T-helper 1 cell treated with Interleukin-12 subunit alpha and Interleukin-12 subunit beta and Interleukin-4 antibody, amounts not matched to agents 30 μg/mL and 1 μg/mL, for 36 hours (primary cell): ENCODE data around the gene BPGM.
"Not testable (repeated sequence)": the region's sequence is repeated elsewhere in the genome, so short reads cannot be mapped to it uniquely, and the experiment has no call there.

Experiments
- H3K27ac Mint-ChIP-seq: one replicate; pipeline ENCODE4 v1.8.0; 2021; ENCODE audit warnings: mild to moderate bottlenecking, mixed read lengths
- H3K27me3 Mint-ChIP-seq: one replicate; pipeline ENCODE4 v1.8.0; 2021; ENCODE audit warnings: low read depth, mixed read lengths
- H3K36me3 Mint-ChIP-seq: one replicate; pipeline ENCODE4 v1.8.0; 2021; ENCODE audit warnings: low read depth, mixed read lengths
- H3K4me1 Mint-ChIP-seq: one replicate; pipeline ENCODE4 v1.8.0; 2021; ENCODE audit warnings: low read depth, mixed read lengths
- H3K4me3 Mint-ChIP-seq: one replicate; pipeline ENCODE4 v1.8.0; 2021; ENCODE audit warnings: mild to moderate bottlenecking, moderate library complexity, mixed read lengths
- H3K9me3 Mint-ChIP-seq: one replicate; pipeline ENCODE4 v1.8.0; 2021; ENCODE audit warnings: mixed read lengths

Gene BPGM

DNA sequence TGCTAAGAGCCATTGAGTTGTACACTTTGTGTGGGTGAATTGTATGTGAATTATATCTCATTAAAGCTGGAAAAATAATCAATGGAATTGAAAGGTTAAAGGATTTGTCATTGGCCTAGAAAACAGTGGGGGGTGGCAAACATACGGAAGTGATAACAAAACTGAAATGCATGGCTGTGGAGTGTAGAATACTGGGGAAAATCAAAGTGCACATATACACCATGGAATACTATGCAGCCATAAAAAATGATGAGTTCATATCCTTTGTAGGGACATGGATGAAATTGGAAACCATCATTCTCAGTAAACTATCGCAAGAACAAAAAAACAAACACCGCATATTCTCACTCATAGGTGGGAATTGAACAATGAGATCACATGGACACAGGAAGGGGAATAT is 18.4 kb downstream of the BPGM start:
- not testable (repeated sequence) for H3K27ac Mint-ChIP-seq
- Mint-ChIP-seq H3K36me3 (peaks cover 40% of the 10 kb centered on the region), H3K4me1 (peaks cover 27% of the 10 kb centered on the region)

DNA sequence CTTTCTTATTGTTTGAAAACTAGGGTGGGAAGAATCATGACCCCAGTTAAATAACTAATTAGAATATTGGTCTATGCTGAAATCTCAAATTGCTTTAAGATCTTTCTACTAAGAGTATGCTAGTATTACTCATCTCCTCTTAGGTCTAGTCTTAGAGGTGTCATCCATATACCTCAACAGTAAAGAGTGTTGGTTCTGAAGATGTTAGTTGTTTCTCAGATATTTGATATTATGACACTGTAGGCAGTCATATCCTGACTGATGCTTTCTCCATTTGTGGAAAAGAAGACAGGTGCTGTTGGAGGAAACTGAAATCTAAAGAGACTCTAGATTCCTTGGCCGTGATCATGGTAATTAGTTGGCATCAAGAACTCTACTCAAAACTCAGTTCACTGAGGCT is 21.2 kb downstream of the BPGM start:
- H3K9me3 Mint-ChIP-seq = peaks cover 8% of the 10 kb centered on the region
- H3K4me1 Mint-ChIP-seq = peaks cover 21% of the 10 kb centered on the region
- no peak overlapping the region for H3K4me3 Mint-ChIP-seq
- peaks cover 32% of the 10 kb centered on the region for H3K36me3 Mint-ChIP-seq
- no peak overlapping the region for H3K27ac Mint-ChIP-seq
- H3K27me3 Mint-ChIP-seq = no peaks in the 10 kb centered on the region

More for the DNA sequence above, 18.4 kb downstream of the BPGM start:
- H3K9me3 Mint-ChIP-seq, H3K4me3 Mint-ChIP-seq, H3K27me3 Mint-ChIP-seq: not testable (repeated sequence)

DNA sequence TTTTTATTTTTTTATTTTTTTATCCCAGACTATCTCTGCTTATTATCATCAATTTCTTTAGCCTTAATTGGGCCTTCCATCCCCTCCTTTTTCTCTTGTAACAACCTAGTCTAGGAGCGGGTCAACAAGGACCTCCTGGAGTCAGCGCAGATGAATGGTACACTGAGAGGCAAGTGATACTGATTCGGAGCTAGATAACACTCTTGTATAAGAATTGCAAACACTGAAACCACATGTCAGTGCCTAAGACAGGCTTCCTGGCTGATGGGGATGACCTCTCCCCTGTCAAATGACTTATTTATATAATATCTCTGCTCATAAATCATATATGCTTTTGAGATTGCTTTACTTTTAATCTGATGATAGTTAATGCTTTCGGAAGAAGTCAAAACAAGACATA is 22.7 kb downstream of the BPGM start:
- Mint-ChIP-seq H3K36me3 (peaks cover 32% of the 10 kb centered on the region), H3K9me3 (peaks cover 11% of the 10 kb centered on the region), H3K27me3 (no peaks in the 10 kb centered on the region), H3K4me3 (peak overlapping the region; percentile 55), H3K4me1 (peaks cover 18% of the 10 kb centered on the region), H3K27ac (peak overlapping the region; percentile 75)

DNA sequence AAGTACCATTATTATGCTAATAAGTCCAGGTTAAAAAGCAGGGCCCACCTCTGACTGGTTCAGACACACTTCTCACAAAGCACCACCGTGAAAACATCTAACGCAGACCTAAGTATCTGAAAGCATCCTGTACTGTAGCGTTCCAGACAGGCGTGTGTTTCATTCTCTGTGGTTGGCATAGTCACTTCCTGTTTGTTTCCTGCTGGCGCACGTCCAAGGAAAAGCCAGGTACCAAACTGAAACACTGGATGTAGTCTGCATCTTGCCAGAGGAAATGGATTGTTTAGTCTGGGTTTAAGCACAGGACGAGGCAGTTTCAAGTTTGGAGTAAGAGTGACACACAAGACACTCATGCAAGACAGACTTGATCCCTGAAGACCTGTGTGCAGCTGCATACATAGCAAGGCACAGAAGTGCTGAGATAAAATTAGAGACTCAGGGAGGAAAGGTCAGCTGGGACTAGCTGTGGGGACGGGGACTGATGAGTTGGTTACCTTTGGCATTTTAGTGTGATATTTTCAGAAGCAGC is 23.3 kb downstream of the BPGM start:
- Mint-ChIP-seq H3K9me3 (peaks cover 11% of the 10 kb centered on the region), H3K27me3 (no peaks in the 10 kb centered on the region), H3K4me1 (peaks cover 18% of the 10 kb centered on the region), H3K36me3 (peaks cover 31% of the 10 kb centered on the region), H3K4me3 (peak overlapping the region; percentile 55), H3K27ac (peak overlapping the region; percentile 75)

DNA sequence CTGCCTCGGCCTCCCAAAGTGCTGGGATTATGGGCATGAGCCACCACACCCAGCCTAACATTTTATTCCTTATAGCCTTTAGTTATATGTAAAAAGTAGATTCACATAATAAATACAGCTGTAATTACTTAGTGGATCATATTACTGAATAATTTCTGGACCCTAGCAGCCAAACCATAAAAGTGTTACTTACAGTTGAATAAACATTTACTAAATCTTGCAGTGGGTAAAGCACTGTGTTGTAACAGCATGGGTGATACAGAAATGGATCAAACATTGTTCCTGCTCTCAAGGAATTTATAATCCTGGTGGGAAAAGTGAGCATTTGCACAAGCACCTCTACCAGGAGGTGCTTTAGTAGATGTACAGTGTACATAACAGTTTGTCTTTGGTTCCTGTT is 25.0 kb downstream of the BPGM start:
- no peaks in the 10 kb centered on the region for H3K27me3 Mint-ChIP-seq
- peaks cover 18% of the 10 kb centered on the region for H3K4me1 Mint-ChIP-seq
- no peak overlapping the region for H3K4me3 Mint-ChIP-seq
- H3K36me3 Mint-ChIP-seq = peaks cover 21% of the 10 kb centered on the region
- peaks cover 9% of the 10 kb centered on the region for H3K9me3 Mint-ChIP-seq
- no peak overlapping the region for H3K27ac Mint-ChIP-seq

DNA sequence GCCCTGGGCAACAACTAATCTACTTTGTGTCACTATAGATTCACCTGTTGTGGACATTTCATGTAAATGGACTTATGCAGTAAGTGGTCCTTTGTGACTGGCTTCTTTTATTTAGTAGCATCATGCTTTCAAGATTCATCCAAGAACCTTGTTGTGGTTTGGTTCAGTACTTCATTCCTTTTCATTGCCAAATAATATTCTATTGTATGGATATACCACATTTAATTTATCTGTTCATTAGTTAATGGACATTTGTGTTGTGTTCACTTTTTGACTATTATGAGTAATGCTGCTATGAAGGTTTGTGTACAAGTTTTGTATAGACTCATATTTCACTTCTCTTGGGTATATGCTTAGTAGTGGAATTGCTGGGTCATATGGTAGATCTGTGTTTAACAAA is 27.8 kb downstream of the BPGM start:
- no peaks in the 10 kb centered on the region for H3K27me3 Mint-ChIP-seq
- H3K4me1 Mint-ChIP-seq = peaks cover 19% of the 10 kb centered on the region
- H3K4me3 Mint-ChIP-seq = no peak overlapping the region

DNA sequence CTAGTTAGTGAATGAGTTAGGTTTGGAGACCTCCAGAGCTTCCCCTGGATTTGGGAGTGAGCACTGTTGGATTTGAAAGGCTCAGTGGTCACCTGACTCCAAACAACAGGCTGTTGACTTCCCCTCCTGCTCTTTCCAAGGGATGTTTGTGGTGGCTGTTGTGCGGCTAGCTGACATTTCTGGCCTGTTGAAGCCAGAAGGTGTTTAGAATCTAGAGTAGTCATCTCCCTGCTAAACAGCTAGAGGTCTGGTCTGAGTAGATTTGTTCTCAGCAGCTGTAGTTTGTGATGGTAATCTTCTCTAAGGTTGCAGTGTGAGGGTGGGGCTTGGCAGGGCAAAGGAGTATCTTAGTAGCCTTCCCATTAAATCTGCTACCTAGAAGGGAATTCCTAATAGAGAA is 30.1 kb downstream of the BPGM start:
- H3K4me1 Mint-ChIP-seq = peaks cover 8% of the 10 kb centered on the region
- H3K27ac Mint-ChIP-seq = no peak overlapping the region
- H3K4me3 Mint-ChIP-seq = no peak overlapping the region

More for the DNA sequence above, 27.8 kb downstream of the BPGM start:
- peaks cover 9% of the 10 kb centered on the region for H3K9me3 Mint-ChIP-seq
- peaks cover 19% of the 10 kb centered on the region for H3K36me3 Mint-ChIP-seq
- H3K27ac Mint-ChIP-seq = no peak overlapping the region

DNA sequence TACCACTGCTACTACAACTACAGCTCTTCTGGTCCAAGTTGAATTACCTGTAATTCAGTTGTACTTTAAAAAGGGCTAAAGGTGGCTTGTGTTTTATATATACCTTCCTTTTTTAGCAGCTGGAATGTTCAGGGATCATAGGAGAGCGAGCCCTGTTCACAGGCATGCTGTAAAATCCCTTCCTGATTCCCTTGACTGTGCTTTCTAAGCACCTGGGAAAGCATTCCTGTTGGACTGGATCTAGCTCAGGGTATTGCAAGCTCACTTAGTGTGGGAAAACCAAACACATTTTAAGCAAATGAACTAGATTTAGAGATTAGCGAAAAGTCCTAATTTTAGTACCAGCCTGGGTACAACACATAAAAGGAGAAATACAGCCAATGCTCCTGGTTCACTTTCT is 31.5 kb downstream of the BPGM start:
- Mint-ChIP-seq H3K4me3 (no peak overlapping the region), H3K9me3 (peaks cover 9% of the 10 kb centered on the region), H3K27ac (no peak overlapping the region), H3K4me1 (peaks cover 8% of the 10 kb centered on the region), H3K36me3 (peaks cover 25% of the 10 kb centered on the region), H3K27me3 (no peaks in the 10 kb centered on the region)

More for the DNA sequence above, 30.1 kb downstream of the BPGM start:
- H3K36me3 Mint-ChIP-seq = peaks cover 27% of the 10 kb centered on the region
- no peaks in the 10 kb centered on the region for H3K27me3 Mint-ChIP-seq
- H3K9me3 Mint-ChIP-seq = peaks cover 9% of the 10 kb centered on the region

DNA sequence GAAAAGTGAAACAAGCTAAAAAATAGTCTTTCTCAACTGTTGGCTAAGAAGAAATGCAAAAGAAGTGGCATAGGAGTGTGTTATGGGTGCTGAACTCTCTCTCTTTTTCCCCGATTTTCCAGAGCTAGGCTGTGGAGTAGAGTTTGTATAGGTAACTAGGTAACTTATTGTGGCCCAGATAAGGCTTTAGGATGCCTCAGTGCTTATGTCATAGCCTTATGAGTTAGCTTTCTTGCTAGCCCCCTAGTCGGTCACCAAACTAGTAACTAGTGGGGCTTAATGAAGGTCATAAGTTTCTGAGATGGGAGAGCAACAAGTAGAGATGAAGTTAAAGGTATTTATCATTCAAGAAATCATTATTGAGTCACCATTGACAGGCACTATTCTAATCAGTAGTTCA is 32.4 kb downstream of the BPGM start:
- Mint-ChIP-seq H3K27me3 (no peaks in the 10 kb centered on the region), H3K36me3 (peaks cover 20% of the 10 kb centered on the region), H3K9me3 (peaks cover 9% of the 10 kb centered on the region), H3K27ac (no peak overlapping the region), H3K4me1 (peaks cover 8% of the 10 kb centered on the region), H3K4me3 (no peak overlapping the region)

DNA sequence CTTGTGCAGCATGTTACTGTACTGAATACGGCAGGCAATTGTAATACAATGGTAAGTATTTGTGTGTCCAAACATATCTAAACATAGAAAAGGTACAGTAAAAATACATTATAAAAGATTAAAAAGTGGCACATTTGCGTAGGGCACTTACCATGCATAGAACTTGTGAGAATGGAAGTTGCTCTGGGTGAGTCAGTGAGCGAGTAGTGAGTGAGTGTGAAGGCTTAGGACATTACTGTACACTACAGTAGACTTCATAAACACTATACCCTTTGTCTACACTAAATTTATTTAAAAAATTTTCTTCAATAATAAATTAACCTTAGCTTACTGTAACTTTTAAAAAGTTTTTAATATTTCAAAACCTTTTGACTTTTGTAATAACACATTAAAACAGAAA is 37.5 kb downstream of the BPGM start:
- peaks cover 10% of the 10 kb centered on the region for H3K36me3 Mint-ChIP-seq
- H3K9me3 Mint-ChIP-seq = no peaks in the 10 kb centered on the region
- H3K4me1 Mint-ChIP-seq = no peaks in the 10 kb centered on the region
- no peak overlapping the region for H3K4me3 Mint-ChIP-seq
- H3K27ac Mint-ChIP-seq = no peak overlapping the region
- H3K27me3 Mint-ChIP-seq = no peaks in the 10 kb centered on the region

DNA sequence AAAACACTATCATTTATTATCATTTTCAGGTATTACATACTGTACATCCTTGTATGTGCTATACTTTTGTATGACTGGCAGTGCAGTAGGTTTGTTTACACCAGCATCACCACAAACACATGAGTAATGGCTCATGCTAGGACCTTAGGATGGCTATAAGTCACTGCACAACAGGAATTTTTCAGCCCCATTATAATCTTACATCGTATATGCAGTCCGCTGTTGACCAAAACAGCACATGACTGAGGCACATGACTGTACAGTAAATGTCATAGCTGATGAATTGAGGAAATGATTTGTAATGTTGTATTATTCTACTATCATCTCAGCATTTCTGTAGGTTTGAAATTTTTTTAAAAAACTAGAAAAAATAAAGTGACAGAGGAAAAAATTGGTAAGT is 38.6 kb downstream of the BPGM start:
- Mint-ChIP-seq H3K27me3 (no peaks in the 10 kb centered on the region), H3K27ac (no peak overlapping the region), H3K4me1 (peaks cover 4% of the 10 kb centered on the region), H3K9me3 (no peaks in the 10 kb centered on the region), H3K36me3 (peaks cover 5% of the 10 kb centered on the region), H3K4me3 (no peak overlapping the region)

DNA sequence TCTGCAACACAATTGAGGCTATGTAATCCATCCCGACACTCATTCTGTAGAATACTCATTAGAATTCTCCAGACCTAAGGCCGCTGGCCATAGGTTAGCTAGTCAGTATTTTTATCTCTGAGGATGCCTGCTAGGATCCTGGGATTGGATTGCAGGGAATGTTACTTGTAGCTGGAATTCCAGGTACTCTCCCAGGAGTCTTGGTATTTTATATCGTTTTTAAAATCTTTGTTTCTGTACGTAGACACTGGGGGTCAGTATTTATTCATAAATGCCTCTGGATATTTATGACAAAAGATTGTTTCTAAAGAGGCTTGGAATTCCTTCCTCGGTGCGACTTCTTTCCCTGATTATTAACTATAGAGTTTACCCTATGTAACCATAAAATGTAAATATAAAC is 40.1 kb downstream of the BPGM start:
- Mint-ChIP-seq H3K27ac (no peak overlapping the region), H3K9me3 (no peaks in the 10 kb centered on the region), H3K4me3 (no peak overlapping the region), H3K27me3 (no peaks in the 10 kb centered on the region), H3K4me1 (peaks cover 4% of the 10 kb centered on the region), H3K36me3 (no peaks in the 10 kb centered on the region)

DNA sequence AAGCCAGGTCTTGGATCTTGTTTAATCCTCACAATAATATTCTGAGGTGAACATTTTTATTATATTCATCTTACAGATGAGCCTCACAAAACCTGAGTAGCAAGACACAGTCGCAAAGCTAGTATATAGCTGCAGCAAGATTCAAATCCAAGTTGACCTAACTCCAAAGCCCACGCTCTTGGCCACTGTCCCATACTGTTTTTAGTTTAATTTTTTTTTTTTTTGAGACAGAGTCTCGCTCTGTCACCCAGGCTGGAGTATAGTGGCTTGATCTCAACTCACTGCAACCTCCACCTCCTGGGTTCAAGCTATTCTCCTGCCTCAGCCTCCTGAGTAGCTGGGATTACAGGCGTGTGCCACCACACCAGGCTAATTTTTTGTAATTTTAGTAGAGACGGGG is 42.9 kb downstream of the BPGM start:
- not testable (repeated sequence) for H3K4me3 Mint-ChIP-seq, H3K4me1 Mint-ChIP-seq, H3K27me3 Mint-ChIP-seq, H3K36me3 Mint-ChIP-seq, H3K27ac Mint-ChIP-seq, H3K9me3 Mint-ChIP-seq

DNA sequence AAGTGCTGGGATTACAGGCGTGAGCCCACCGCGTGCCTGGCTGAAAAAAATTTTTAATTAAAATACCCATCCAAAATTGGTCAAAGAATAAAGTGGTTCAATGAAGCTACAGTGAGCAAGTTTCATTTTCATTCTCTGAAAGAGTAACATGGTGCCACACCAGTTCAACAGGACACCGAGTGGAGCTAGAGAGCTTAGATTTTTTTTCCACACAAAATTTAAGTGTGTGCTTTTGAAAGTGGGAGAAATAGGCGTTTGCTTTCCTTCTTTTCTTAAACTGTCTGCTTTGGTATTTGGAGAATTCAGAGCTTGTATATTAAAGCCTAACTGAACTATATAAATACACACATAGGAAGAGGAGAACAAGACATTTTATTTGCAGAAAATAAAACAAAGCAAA is 43.4 kb downstream of the BPGM start:
- Mint-ChIP-seq H3K4me1 (peaks cover 7% of the 10 kb centered on the region), H3K27ac (peak overlapping the region; percentile 43)

DNA sequence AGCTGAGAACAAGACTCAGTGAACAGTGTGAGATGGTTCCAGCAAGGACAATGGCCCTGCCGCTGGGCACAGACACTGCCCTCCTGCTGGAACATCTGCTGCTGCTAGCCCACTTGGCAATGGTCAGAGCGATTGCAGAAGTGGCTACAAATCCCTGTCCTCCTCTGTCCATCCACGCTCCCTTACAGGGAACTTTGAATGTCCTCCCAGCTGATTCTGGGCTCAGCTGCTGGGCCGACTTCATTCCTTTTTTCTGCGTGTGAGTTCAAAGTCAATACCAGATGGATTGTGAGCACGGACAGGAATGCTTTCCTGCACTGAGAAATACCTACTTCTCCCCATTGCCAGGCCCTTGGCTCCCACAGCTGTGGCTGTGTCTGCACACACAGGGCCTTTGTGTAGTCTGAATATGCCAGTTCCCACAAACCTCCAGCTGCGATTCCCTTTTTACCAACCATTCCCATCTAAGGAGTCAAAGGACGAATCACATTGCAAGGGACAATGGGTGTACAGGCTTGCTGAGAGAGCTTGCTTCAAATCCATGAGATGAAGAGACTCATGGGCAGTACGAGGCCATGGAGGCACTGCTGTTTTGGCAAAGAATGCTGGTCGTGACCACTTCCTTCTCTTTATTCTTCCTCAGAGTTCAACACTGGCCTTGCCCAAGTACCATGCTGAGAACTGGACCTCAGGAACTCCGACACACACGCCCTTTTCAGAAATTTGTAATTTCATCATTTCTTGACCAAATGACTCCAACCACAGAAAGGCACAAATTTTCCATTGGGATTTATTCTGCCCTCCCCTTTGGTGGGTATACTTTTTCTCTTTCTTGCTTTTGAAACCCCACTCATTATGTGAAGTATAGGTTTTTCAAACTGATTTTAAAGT is 44.2 kb downstream of the BPGM start:
- H3K27ac Mint-ChIP-seq = no peak overlapping the region
- H3K36me3 Mint-ChIP-seq = no peaks in the 10 kb centered on the region
- peaks cover 7% of the 10 kb centered on the region for H3K4me1 Mint-ChIP-seq
- no peaks in the 10 kb centered on the region for H3K27me3 Mint-ChIP-seq
- H3K9me3 Mint-ChIP-seq = no peaks in the 10 kb centered on the region
- no peak overlapping the region for H3K4me3 Mint-ChIP-seq

More for the DNA sequence above, 43.4 kb downstream of the BPGM start:
- Mint-ChIP-seq H3K36me3 (no peaks in the 10 kb centered on the region), H3K27me3 (no peaks in the 10 kb centered on the region), H3K9me3 (no peaks in the 10 kb centered on the region), H3K4me3 (no peak overlapping the region)
